GM18867 (cell line): ENCODE measurements around the gene LRG1.
"Not testable (repeated sequence)": the region's sequence is repeated elsewhere in the genome, so short reads cannot be mapped to it uniquely, and the experiment has no call there.

Experiments used
- ATAC-seq: cut with Tn5 transposase; IDR thresholded peaks from one replicate; pipeline ENCODE4 v1.9.1; 2021; ENCODE audit warnings: mild to moderate bottlenecking, moderate library complexity; ENCODE audit not compliant: unreplicated experiment

Gene LRG1

GRCh38 chr19:4529924-4530522 lies 9.8 kb downstream of the LRG1 start:
- ATAC-seq: no peak

GRCh38 chr19:4528843-4529242 lies 11.0 kb downstream of the LRG1 start:
- no peak for ATAC-seq

- ATAC-seq: not testable (repeated sequence)
Measured at GRCh38 chr19:4527377-4527776, 12.5 kb downstream of the LRG1 start.

- no peak for ATAC-seq
Measured at GRCh38 chr19:4525563-4526002, 14.3 kb downstream of the LRG1 start.

- no peak for ATAC-seq
Measured at GRCh38 chr19:4524808-4525562, 14.9 kb downstream of the LRG1 start.

GRCh38 chr19:4523306-4524110 lies 16.3 kb downstream of the LRG1 start:
- no peak for ATAC-seq

- ATAC-seq: no peak
Measured at GRCh38 chr19:4522291-4523002, 17.4 kb downstream of the LRG1 start.

- ATAC-seq: no peak
Measured at GRCh38 chr19:4521888-4522242, 18.0 kb downstream of the LRG1 start.

- no peak for ATAC-seq
Measured at GRCh38 chr19:4521170-4521887, 18.5 kb downstream of the LRG1 start.

GRCh38 chr19:4519521-4520277 lies 20.1 kb downstream of the LRG1 start:
- ATAC-seq: no peak

GRCh38 chr19:4519172-4519496 lies 20.7 kb downstream of the LRG1 start:
- ATAC-seq: no peak

- no peak for ATAC-seq
Measured at GRCh38 chr19:4518345-4519171, 21.3 kb downstream of the LRG1 start, which contains the start of gene PLIN4. TSS of gene PLIN4 (minus strand) at chr19:4518486. CDS start at chr19:4518272, 214 bp downstream.

- no peak for ATAC-seq
Measured at GRCh38 chr19:4517451-4518057, 22.3 kb downstream of the LRG1 start.

GRCh38 chr19:4516939-4517300 lies 22.9 kb downstream of the LRG1 start:
- ATAC-seq: no peak

- ATAC-seq: no peak
Measured at GRCh38 chr19:4516199-4516938, 23.5 kb downstream of the LRG1 start.

GRCh38 chr19:4515732-4516131 lies 24.1 kb downstream of the LRG1 start:
- ATAC-seq: no peak

- ATAC-seq: no peak
Measured at GRCh38 chr19:4513248-4513647, 26.6 kb downstream of the LRG1 start.

GRCh38 chr19:4512070-4512469 lies 27.8 kb downstream of the LRG1 start:
- no peak for ATAC-seq
